ENCODE measurements around the gene NIPAL1. TPM values are rescaled to one million over a fixed set of nuclear protein-coding genes. Genes with fewer than 3 reads are reported as not detected.

NIPAL1 gene
- total and polyA plus RNA-seq, 2 donors (not counting 3 experiments of a cell fraction or from before 2014, with no cell fraction given): 0.36 to 1.7 TPM

GRCh38 chr4:48082956-48083355 lies 66.4 kb downstream of the NIPAL1 start:
- TF ChIP-seq CTCF (IDR thresholded peaks at IDR 0.05; ENCODE audit: extremely low read depth in 1 of 2, insufficient read depth in 1 of 2, low read depth in 1 of 2, low read length in 2 of 2): no peak
- no peak for TF ChIP-seq FOS (IDR thresholded peaks at IDR 0.05; ENCODE audit: borderline replicate concordance, insufficient read depth, low read length)
- TF ChIP-seq JUN (IDR thresholded peaks at IDR 0.05; ENCODE audit: borderline replicate concordance, insufficient read depth, insufficient read length, low read depth): no peak
- TF ChIP-seq MYC (IDR thresholded peaks at IDR 0.05; ENCODE audit: low read depth, low read length): no peak
- TF ChIP-seq MAX (IDR thresholded peaks at IDR 0.05; ENCODE audit: insufficient read depth, insufficient read length): no peak
- TF ChIP-seq POLR2A (IDR thresholded peaks at IDR 0.05; ENCODE audit: low read depth, low read length): no peak
- no peak for TF ChIP-seq GATA2 (IDR thresholded peaks at IDR 0.05; ENCODE audit: insufficient read depth, insufficient read length, low read depth, low read length)
- TF ChIP-seq EZH2 (IDR thresholded peaks at IDR 0.05; ENCODE audit: borderline replicate concordance, low read depth, low read length, severe bottlenecking): no peak
- no peak for TF ChIP-seq POLR2AphosphoS5 (IDR thresholded peaks at IDR 0.05; ENCODE audit: insufficient read depth, low read depth, low read length)
- POLR2A ChIA-PET: no interaction called here
- H3K27me3 ChIP-seq (ENCODE audit: control insufficient read depth in 2 of 2, insufficient read depth in 2 of 2, low read length in 2 of 2): no peaks in the 10 kb centered on the region
- H3K4me1 ChIP-seq (ENCODE audit: control insufficient read depth, extremely low read depth, insufficient read depth, low read length): peaks cover 28% of the 10 kb centered on the region
- intact Hi-C loops (cut with micrococcal nuclease) (no loop called here), dilution Hi-C loops (cut with MboI; ENCODE audit: extremely low pct_ligation_motif_present, low sequenced_read_pairs) (no loop called here)
- H3K9me1 ChIP-seq (replicated peaks; ENCODE audit: control insufficient read depth, extremely low read depth, insufficient read depth, low read length): no peaks in the 10 kb centered on the region
- H3K4me3 ChIP-seq (replicated peaks in 1 of 3; ENCODE audit: insufficient read depth in 1 of 3, low read depth in 1 of 3, low read length in 3 of 3): no peak overlapping the region
- no peaks in the 10 kb centered on the region for H4K20me1 ChIP-seq (replicated peaks; ENCODE audit: control insufficient read depth, extremely low read depth, insufficient read depth, low read length)
- H3K9me3 ChIP-seq (replicated peaks; ENCODE audit: control insufficient read depth, insufficient read depth, low read length): no peaks in the 10 kb centered on the region
- H3K4me2 ChIP-seq (ENCODE audit: insufficient read depth, low read length): no peak overlapping the region
- H3K79me2 ChIP-seq (ENCODE audit: control insufficient read depth, insufficient read depth, low read length): no peaks in the 10 kb centered on the region
- DNase-seq (ENCODE audit: low read depth, low spot score) (no peak), FAIRE-seq (no peak)
- no TSS peak for BruUV-seq (replicated peaks)
- no peaks in the 10 kb centered on the region for H3K36me3 ChIP-seq (ENCODE audit: control insufficient read depth in 2 of 2, extremely low read depth in 1 of 2, insufficient read depth in 2 of 2, low read length in 2 of 2)
- H3K27ac ChIP-seq (ENCODE audit: insufficient read depth, low read depth, low read length): no peak overlapping the region
- CTCF ChIA-PET: interaction anchor here (1.1 to 2.0 kb wide), 2 partner anchors 79 to 246 kb away, joined by 3 to 9 read pairs; no protein-coding TSS in a partner anchor
- H3K9ac ChIP-seq (replicated peaks; ENCODE audit: extremely low read depth, insufficient read depth, low read length): no peak overlapping the region
- H2AFZ ChIP-seq (ENCODE audit: low read depth, low read length): no peak overlapping the region
